ENCODE data around the gene SERPINH1.

The SERPINH1 gene

DNA sequence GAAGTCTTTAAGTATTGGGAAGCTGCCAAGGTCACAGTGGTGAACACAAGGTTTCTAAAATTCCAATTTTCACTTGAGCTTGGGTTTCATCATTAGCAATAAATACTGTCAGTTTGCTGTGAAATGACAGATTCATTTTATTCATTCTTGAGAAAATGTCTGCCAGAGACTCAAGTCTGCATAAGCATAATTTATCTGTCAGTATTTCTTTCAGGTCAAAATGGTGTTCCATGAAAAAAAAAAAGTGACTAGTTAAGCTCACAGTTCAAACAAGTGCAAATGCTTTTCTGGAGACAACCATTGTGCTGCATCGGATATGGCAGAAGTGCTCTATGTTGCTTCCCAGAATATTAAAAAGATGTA, 28.2 kb upstream of the SERPINH1 start:
- no peak for DNase-seq

DNA sequence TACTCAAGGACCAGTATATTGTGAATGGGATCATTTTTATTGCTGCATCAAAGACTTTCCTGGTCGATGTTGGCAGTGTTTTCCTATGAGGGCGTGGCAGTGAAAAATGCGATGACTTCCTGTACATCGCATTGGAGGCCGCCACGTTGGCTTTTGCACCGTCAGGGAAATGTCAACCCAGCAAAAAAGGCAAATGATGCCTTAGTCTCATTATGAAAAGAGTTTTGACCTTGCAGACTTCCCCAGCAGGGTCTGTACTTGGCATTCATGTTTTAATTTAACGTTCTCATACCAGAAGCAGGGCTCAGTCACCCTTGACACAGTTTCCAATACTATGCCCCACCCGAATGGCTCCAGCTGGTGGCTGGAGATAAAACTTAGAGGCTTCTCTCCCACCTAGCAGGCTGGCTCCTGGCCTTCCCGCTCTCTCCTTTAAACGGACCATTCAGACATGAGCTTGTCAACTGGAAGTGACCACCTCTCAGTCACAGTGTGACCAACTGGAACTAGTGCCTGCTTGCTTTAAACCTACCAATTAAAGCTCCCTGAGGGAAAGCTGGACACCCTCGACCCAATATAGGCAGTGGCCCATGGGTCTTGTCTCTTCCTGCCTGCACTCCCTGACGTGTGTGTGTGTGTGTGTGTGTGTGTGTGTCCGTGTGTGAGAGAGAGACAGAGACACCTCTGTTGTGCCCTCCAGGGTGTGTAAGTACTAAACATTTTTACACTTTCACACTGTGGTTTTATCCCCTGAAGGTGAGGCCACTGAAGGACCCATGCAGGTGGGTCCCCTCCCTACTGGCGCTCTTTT, 27.6 kb upstream of the SERPINH1 start:
- DNase-seq, result no peak

DNA sequence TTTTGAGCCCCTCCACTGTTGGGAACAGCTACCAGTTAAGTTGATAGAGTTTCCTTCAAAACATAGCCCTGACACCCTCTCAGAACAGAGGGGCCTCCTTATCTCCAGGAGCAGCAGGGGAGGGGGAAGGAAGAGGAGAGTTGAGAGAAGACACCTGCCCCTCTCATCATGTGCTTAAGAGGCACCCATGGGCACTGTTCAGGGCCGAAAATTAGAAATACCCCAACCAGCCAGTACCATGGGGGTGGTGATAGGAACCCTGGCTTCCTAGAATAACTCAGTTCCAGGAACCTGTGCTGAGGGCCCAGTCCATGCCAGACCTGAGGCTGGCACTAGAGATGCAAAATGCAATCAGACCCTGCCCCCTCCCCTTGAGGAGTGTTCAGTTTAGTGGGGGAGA, 27.0 kb upstream of the SERPINH1 start:
- DNase-seq, result no peak

DNA sequence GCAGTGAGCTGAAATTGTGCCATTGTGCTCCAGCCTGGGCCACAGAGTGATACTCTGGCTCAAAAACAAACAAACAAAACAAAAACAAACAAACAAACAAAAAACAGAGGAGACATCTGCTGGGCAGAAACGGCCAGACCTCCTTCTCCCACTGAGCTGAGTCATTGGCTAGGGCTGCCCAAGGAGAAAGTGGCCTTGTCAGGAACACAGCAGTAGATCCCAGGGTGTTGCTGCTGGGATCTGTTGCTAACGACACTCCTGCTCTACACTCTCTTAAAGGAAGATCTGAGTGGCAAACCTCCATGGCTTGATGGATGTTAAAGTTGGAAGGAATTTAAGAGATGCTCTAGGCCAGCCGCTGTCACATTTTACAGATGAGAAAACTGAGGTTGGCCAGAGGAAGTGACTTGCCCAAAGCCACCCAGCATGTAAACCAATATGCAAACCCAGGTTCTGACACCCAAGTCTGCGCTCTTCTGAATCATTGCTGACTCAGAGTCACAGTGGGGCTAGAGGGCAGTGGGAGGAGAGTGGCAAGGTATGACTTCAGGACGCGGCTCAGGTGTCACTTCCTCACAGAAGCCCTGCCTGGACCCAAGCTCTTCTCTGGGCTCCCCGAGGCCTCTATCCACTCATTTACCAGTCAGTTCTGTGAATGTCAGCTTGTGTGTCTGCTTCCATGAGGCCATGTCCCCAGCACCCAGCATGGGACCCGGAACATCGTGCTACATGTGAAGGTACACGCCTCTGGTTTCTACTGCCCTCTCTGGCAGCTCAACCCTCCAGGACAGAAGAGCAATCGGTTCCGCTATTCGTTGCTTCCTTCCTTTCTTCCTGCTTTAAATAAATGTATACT, 25.0 kb upstream of the SERPINH1 start:
- DNase-seq, result no peak

DNA sequence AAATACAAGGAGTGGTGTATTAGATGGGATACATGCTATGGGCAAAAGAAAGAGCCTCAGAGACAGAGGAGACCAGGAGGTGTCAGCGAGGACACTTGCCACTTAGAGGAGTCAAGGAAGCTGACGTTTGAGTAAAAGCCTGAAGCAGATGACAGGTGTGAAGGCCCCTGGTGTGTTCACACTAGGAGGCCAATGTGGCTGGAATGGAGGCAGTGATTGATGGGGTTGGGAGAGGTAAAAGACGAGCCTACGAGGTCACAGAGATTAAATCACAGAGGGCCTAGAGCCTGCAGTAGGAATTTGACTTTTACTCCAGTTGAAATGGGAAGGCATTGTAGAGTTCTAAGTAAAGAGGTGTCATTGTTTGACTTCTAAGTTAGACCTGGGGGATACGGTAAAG, 24.3 kb upstream of the SERPINH1 start:
- no peak for DNase-seq

DNA sequence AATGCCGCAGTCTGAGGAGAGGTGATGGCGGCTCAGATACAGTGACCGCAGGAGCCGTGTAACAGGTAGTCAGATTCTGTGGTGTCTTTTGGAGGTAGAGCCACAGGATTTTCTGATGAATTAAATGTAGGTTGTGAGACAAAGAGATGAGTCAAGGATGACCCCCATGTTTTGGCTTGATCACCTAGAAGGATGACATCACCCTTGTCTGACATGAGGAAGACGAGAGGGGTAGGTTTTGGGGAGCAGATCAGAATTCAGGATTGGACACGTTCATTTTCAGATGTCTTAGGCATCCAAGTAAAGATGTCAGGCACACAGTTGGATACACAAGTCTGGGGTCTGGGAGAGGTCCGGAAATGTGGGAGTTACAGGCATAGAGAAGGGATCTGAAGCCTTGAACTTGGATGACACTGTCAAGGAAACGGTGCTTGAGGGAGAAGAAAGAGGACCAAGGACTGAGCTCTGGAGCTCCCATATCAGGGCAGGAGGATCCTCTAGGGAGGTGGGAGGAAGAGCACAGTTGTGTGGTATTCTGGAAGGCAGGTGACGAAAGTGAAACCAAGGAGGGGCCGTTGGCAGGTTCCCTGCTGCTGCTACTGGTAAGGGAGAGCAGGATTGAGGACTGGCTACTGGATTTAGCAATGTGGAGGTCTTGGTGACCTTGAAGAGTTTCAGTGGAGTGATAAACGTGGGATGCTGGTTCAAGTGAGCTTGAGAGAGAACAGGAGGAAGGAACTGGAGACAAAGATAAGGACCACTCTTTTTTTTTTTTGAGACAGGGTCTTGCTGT, 23.7 kb upstream of the SERPINH1 start:
- DNase-seq, result no peak

DNA sequence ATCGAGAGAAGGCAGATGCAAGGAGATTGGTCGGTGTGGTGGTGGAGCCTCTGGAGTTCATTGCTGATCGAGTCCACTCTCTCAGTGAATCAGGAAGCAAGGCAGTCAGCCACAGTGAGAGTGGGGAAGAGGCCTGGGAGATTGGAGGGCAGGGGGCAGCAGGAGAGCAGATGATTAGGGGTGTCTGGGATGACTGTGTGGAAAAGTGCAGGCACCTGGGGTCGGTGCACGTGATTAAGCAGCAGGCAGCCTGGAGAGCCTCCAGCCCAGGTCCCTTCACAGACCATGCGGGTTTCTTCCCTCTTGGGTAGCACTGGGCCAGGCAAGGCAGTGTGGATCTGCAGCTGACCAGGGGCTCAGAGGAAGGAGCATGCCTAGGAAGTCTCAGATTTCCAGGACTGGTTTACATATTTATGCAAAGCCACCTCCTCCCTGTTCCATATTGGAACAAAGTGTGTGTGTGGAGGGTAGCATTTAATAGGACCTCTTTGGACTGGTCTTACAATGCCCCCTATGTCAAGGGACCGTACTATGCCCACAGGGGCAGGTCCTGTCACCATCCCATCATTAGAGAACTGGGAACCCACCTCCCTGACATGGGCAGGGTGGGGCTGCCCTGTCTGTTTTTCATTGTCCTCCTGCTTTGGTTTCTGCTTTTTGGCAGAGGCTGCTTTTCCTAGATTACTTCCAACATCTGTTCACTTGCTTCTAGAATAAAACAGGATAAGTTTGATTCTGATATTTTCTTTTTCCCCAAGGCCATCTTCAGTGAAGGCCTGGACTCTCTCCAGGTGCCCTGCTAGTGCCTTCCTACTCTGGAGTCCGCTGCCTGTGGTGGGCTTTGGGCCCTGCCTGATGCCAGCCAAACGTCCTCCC, 22.4 kb upstream of the SERPINH1 start:
- no peak for DNase-seq

DNA sequence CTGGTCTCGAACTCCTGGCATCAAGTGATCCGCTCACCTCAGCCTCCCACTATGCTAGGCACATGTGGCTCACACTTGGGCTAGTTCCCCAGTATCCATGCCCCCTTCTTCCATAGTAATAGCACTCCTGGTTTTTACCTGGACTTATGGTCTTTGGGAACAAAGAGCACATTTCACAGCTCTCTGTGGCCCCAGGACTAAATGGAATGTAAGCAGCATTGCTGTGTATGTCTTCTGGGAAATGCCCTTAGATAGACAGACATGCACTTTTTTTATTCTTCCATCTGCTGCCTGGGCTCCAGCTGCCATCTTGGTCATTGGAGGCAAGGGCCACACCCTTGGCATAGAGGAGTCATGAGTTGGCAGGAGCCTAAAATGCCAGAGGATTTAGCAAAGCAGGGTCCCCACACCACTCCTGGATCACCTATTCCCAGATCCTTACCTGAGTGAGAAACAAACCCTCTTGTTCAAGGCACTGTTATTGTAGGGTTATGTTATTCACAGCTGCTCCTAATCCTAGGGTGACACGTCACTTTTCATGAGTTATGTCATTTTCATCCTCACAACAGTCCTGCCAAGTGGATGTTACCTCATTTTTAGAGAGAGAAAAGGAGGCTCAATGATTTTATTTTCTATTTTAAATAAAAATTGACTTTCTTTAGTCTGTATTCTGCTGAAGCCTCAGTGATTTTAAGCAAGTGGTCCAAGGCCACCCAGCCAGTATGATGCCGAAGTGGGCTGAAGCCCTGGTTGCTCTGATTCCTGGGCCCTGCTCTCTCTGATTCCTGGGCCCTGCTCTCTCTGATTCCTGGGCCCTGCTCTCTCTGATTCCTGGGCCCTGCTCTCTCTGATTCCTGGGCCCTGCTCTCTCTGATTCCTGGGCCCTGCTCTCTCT, 20.6 kb upstream of the SERPINH1 start:
- DNase-seq, result no peak

DNA sequence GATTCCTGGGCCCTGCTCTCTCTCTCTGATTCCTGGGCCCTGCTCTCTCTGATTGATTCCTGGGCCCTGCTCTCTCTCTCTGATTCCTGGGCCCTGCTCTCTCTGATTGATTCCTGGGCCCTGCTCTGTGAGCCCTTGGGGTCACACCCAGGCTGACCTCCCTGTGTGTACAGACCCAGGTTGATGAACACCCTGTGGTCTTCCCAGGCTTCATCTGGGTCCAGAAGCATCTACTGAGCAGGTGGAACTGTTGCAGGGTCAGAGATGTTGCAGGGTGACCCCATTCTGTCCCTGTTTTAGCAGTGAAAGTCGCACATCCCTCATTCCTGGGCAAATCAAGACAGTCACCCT, 20.0 kb upstream of the SERPINH1 start:
- DNase-seq, result no peak

DNA sequence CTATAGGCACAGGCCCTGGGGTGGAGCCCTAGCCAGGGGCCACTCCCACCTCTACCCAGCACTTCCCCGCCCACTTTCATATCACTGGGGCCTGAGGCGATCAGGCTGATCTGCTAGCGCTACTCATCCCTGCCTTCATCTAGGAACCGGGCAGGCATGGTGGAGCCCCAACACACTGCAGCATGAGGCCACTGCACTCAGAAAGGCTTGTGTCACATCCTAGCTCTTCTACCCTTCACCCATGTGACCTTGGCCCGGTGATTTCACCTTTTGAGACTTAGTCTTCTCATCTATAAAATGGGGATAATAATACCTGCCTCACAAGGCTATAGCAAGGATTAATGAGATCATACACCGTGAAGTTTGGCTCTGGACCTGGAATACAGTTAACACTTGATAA, 18.2 kb upstream of the SERPINH1 start:
- no peak for DNase-seq

DNA sequence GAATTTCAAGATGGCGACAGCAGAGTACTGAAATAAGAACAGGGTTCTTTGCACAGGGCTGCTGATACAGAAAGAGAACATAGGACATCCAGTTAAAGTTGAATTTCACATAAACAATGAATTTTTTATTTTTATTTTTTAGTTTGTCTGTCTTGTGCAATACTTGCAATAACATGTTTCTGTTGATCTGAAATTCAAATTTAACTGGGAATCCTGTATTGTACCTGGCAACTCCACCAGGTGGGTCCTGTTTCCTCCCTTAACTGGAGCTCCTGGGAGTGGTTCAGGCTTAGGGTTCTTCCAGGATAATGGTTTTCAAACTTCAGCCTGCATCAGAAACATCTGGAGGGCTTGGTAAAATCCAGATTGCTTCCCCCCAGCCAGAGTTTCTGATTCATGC, 14.9 kb upstream of the SERPINH1 start:
- no peak for DNase-seq

DNA sequence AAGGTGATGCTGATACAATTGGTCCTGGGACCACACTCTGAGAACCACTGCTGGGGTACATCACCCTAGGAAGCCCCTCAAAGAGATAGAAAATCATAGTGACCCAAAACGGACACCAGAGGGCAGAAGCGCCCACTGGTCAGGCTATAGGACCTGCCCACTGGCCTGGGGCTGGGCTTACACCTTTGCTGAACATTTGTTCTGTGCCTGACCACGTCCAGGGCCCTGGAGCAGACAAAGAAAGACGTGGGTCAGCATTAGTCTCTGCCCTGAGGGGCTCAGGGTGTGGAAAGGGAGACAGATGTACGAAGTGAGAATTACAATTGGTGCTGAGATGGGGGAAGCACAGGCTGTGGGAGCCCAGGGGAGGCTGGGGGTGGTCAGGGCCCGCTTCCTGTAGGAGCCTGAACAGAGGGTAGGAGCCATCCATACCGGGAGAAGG, 14.4 kb upstream of the SERPINH1 start:
- no peak for DNase-seq

DNA sequence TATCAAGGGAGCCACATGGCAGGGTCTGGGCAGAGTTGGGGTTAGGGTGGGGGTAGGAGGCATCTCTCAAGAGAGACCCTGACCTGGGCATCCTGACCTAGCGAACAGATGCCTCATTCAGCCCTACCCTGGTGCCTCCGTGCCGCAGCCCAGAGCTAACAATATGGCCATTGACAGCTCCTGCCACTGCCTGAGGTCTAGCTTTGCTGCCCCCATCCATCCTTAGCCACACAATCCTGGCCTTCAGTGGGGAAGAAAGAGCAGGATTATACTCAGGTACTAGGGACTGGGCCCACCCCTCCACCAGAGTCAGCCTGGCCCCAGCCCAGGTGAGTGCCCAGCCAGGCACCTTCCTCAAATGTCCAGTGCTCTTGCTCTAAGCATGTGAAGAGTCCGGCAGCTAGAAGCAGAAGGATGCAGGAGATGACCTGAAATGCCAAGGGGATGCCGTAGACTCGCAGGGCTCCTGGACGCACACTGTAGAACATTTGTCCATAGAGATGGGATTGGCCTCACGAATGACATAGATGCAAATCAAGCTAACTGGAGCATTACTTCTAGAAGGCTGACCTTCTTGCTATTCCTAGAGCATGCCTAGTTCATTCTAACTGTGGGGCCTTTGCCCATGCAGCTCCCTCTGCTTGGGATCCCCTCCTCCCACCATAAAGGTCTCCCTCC, 13.3 kb upstream of the SERPINH1 start:
- no peak for DNase-seq

DNA sequence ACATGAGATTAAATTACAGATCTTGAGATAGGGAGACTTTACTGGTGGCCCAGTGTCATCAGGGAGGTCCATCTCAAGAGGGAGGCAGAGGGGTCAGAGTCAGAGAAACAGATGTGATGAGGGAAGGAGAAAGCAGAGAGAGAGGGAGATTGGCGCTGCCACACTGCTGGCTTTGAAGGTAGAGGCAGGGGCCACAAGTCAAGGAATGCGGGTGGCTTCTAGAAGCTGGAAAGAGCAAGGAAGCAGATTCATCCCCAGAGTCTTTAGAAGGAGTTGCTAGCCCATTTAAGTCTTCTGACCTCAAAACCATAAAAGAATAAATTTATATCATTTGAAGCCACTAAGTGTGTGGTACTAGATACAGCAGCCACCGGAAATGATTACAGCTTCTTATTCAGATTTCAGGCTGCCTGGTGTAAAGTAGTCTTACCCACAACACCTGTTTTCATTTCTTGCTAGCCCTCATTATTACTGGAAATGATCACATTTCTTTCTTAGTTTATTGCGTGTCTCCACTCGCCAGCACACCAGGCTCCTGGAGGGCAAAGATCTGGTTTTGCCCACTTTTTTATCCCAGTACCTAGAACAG, 12.6 kb upstream of the SERPINH1 start:
- DNase-seq, result no peak

DNA sequence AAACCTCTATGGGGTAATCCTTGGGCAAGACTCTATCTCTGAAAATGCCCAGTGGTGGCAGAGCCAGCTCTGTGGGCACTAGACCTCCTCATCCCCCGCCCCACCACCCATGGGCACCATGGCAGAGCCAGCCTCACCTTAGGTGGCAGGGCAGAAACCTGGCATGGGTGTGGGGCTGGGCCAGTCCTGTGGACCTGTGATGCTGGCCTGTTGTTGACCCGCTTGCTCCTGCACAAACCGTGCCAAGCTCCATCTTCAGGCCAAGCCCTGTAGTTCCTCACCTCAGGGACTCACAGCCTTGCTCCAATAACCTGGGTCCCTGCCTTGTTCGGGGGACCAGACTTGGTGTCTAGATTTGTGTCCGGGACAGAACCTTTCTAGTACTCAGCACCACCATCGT, 8.9 kb upstream of the SERPINH1 start:
- no peak for DNase-seq

DNA sequence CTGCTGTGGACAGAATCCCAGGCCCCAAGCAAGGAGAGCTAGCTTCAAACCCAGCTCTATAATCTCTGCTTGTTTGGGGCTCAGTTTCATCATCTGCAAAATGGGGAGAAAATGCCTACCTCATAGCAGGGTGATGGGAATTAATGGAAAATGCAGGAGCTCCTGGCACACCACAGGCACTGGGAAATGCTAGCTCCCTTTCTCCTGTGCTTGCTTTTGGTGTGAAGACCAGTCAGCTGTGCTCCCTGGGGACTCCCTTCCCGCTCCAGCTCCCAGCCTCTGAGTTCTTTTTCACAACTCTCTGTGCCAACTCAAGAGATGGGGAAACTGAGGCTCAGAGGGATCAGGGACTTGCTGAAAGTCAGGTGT, 8.2 kb upstream of the SERPINH1 start:
- DNase-seq, result no peak

DNA sequence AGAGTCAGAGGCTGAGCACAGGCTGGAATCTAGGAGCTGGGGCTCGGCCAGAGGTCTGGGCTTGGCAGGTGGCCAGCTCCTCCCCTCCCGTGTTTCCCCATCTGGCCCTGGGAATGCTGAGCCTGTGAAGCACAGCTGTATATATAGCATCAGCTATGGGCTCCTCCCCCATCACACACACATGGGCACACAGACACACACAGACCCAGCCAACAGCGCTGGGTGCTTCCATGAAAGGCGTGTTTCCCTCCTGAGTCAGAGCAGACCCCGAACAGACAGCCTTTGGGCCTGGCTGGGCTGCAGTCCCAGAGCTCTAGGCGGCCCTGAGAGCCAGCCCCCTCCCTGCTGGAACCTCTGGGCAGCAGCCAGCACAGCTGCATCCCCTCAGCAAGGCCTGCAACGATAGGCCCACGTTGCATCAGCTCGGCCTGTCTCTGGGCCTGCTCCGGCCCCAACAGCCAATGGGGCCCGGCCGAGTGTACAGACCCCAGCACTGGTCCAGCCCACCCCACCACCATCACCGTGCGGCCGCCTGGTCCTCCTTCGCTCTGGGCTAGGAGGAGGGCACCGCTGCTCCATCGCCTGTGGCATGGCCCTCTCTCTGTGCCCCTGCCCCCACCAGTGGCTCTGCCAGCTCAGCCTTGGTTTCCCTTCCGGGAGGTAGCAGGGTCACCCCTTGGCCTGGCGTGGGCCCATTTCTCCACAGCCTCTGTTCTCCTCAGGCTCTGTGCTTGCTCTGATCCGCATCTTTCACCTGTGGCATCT, 7.6 kb upstream of the SERPINH1 start:
- DNase-seq, result no peak

DNA sequence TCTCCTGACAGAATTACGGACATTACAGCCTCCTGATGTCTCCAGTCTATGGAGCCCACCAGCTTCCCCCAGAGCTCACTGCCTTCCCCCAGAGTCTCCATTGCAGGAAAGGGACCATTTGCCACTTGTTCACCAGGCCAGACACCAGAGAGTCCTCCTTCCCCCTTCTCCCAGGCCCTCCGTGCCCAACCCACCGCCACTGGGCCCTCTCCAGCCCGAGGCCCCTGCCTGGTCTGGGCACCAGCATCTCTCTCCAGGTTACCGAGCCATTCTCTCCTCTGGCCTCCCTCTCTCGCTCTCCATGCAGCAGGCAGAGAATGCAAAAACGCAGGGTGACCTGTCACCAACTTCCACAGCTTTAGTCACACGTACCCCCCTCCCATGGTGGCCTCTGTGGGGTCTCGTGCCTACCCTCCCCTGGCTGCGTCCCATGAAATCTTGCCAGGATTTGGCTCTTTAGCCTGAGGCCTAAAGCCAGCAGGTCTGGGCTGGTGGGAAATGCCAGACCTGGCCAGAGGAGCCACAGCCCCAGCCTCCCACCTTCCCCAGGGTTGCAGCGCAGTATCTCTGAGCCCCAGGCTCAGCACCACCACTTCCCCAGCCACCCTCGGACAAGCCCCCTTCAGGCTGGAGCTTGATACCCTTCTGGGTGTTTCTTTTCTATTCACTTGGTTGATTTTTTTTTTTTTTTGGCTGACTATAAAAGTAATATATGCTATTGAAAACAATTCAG, 6.8 kb upstream of the SERPINH1 start:
- DNase-seq, result no peak

DNA sequence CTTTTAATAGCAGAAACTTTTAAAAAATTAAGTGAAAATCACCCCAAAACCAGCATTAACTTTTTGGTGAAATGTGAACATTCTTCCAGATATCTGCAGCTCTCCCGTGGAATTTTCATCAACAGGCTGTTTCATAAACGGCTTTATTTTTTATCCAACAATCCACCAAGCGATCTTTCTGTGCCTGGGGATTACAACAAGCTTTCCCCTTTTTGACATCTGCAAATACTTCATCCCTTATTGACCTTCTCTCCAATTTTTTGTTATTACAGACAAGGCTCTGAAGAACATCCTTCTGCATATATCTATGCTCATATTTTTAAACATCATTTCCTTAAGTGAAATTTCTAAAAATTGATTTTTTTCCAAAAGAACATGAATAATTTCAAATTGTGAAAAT, 5.8 kb upstream of the SERPINH1 start:
- DNase-seq, result no peak

Data from GDM1 (cell line).